CD4-positive, alpha-beta T cell (primary cell): ENCODE data around the gene TMC2. TPM values are rescaled to one million over a fixed set of nuclear protein-coding genes. Genes with fewer than 3 reads are reported as not detected.

Source experiments
- ATAC-seq: fragments of 200-7000 bp; cut with Tn5 transposase; one replicate; pipeline ENCODE4 v1.10.0; 2022; ENCODE audit warnings: mild to moderate bottlenecking; ENCODE audit not compliant: poor library complexity
- CTCF ChIA-PET: fragments of 350-600 bp; sonication (Branson Sonifier 250); formaldehyde crosslinking; loops from one replicate; lab custom pipeline; 2021; ENCODE audit warnings: antibody characterized with exemption, inconsistent platforms; lab: Charles Lee
- POLR2A ChIA-PET: fragments of 350-600 bp; sonication (Branson Sonifier 250); formaldehyde crosslinking; loops from one replicate; lab custom pipeline; 2021; ENCODE audit warnings: antibody characterized with exemption, inconsistent platforms; lab: Charles Lee
- DNase-seq, 14 experiments: peaks; one replicate each; pipeline ENCODE4 v3.0.0-alpha.2; 2013 to 2020; ENCODE audit warnings: mixed read lengths in 2 of 14
- H3K27ac ChIP-seq, 2 donors: one replicate each; pipeline versions ENCODE4 v1.5.1 to v1.7.0; 2013; ENCODE audit warnings: low read length in 2 of 2, low read depth in 1 of 2, mild to moderate bottlenecking in 1 of 2
- H3K27me3 ChIP-seq, 2 experiments: 1 replicate in 1 of 2; 2 replicates in 1 of 2; pipeline versions ENCODE4 v1.6.1 to v1.7.0; 2013; ENCODE audit warnings: low read length in 2 of 2, control low read depth in 1 of 2, mild to moderate bottlenecking in 1 of 2, moderate library complexity in 1 of 2; ENCODE audit not compliant: insufficient read depth in 2 of 2, control insufficient read depth in 1 of 2
- H3K36me3 ChIP-seq: one replicate; pipeline ENCODE4 v1.6.1; 2013; ENCODE audit warnings: low read length, control low read depth; ENCODE audit not compliant: insufficient read depth
- H3K4me1 ChIP-seq: one replicate; pipeline ENCODE4 v1.6.1; 2013; ENCODE audit warnings: low read length, control low read depth; ENCODE audit not compliant: insufficient read depth
- H3K4me3 ChIP-seq: one replicate; pipeline ENCODE4 v1.5.1; 2013; ENCODE audit warnings: mild to moderate bottlenecking, low read length, moderate library complexity
- H3K9me3 ChIP-seq, 2 experiments: 1 replicate in 1 of 2; 2 replicates in 1 of 2; pipeline versions ENCODE4 v1.6.1 to v1.7.0; 2013; ENCODE audit warnings: low read length in 2 of 2, mild to moderate bottlenecking in 2 of 2, control low read depth in 1 of 2, moderate library complexity in 1 of 2; ENCODE audit not compliant: control insufficient read depth in 1 of 2, insufficient read depth in 1 of 2
- H3K27ac Mint-ChIP-seq: one replicate; pipeline ENCODE4 v1.8.0; 2020; ENCODE audit warnings: mixed read lengths
- H3K27me3 Mint-ChIP-seq: one replicate; pipeline ENCODE4 v1.8.0; 2021; ENCODE audit warnings: mixed read lengths
- H3K36me3 Mint-ChIP-seq: one replicate; pipeline ENCODE4 v1.8.0; 2021; ENCODE audit warnings: low read depth, mixed read lengths
- H3K4me1 Mint-ChIP-seq: one replicate; pipeline ENCODE4 v1.8.0; 2021; ENCODE audit warnings: low read depth, mixed read lengths
- H3K4me3 Mint-ChIP-seq: one replicate; pipeline ENCODE4 v1.8.0; 2020; ENCODE audit warnings: mild to moderate bottlenecking, mixed read lengths
- H3K9me3 Mint-ChIP-seq: one replicate; pipeline ENCODE4 v1.8.0; 2020; ENCODE audit warnings: mixed read lengths
- intact Hi-C, 2 experiments: fragments of 100-400 bp; cut with DNase I in 1 of 2; cut with micrococcal nuclease in 1 of 2; formaldehyde crosslinking; loops; one replicate each; pipeline versions ENCODE4 v1.15.1 to v1.9.0; 2023 to 2025; cut with DNase I, micrococcal nuclease
- total RNA-seq, 174 experiments: library from RNA in 2 of 174; stranded (reverse) in 2 of 174; gene quantifications; one replicate each; pipeline ENCODE4 v1.2.3 and lab custom pipeline; 2021 to 2026
- TF ChIP-seq, protein P1 (sequence below): fragments of 200-600 bp; IDR thresholded peaks from one replicate; pipeline ENCODE4 v1.8.0; 2022; ENCODE audit warnings: antibody characterized with exemption, mild to moderate bottlenecking

TMC2 gene
- total RNA-seq, 2 experiments from 2014 or later = not detected

DNA sequence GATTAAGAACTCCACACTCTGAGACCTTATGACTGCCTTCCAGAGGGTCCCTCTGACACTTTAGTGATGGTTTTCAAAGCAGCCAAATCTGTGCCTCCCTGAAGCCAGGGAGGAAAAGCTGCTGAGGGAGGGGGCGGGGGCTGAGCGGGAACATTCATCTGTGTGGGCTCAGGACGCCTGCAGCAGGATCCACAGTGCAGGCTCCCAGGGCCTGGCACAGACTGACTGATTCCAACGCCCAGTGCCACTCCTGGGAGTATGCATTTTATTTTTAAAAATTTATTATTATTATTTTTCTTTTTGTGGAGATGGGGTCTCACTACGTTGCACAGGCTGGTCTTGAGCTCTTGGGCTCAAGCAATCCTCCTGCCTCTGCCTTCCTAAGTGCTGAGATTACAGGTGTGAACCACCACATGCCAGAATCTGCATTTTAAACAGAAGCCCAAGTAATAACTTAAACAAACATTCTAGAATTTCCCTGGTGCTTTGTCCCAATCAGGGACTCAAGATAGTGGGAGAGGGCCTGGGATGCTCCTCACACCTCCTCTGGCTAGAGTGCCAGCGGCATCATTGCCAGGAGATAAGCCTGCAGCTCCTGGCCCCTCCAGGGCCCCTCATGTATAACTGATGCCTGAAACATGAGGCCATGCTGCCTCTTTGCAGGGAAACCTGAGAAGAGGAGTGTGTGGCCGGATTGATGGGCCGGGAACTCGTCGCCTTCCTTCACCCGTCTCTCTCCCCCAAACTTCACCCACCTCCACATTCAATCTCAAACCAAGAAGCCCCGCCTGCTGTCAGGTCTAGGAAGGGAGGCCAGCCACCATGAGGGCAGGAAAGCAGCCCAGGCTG, 438 bp upstream of the TMC2 start:
- Mint-ChIP-seq H3K4me3 (no peak overlapping the region), H3K27ac (no peak overlapping the region), H3K27me3 (peaks cover 54% of the 10 kb centered on the region), H3K4me1 (no peaks in the 10 kb centered on the region), H3K9me3 (no peaks in the 10 kb centered on the region), H3K36me3 (no peaks in the 10 kb centered on the region)
- peaks cover 0 to under 1% of the 10 kb centered on the region in 2 experiments for H3K9me3 ChIP-seq
- ATAC-seq = no peak
- no peak overlapping the region for H3K4me3 ChIP-seq
- no peaks in the 10 kb centered on the region for H3K36me3 ChIP-seq
- intact Hi-C loops = no loop called here
- ChIA-PET POLR2A (no interaction called here), CTCF (interaction anchor here (1.3 kb wide), 1 partner anchor 11 kb away, joined by 3 read pairs; no protein-coding TSS in a partner anchor)
- TF ChIP-seq, protein P1, sequence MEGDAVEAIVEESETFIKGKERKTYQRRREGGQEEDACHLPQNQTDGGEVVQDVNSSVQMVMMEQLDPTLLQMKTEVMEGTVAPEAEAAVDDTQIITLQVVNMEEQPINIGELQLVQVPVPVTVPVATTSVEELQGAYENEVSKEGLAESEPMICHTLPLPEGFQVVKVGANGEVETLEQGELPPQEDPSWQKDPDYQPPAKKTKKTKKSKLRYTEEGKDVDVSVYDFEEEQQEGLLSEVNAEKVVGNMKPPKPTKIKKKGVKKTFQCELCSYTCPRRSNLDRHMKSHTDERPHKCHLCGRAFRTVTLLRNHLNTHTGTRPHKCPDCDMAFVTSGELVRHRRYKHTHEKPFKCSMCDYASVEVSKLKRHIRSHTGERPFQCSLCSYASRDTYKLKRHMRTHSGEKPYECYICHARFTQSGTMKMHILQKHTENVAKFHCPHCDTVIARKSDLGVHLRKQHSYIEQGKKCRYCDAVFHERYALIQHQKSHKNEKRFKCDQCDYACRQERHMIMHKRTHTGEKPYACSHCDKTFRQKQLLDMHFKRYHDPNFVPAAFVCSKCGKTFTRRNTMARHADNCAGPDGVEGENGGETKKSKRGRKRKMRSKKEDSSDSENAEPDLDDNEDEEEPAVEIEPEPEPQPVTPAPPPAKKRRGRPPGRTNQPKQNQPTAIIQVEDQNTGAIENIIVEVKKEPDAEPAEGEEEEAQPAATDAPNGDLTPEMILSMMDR = no peak
- H3K4me1 ChIP-seq = no peaks in the 10 kb centered on the region
- no peak for DNase-seq
- no peak overlapping the region for H3K27ac ChIP-seq
- peaks cover 3 to 16% of the 10 kb centered on the region in 2 experiments for H3K27me3 ChIP-seq

DNA sequence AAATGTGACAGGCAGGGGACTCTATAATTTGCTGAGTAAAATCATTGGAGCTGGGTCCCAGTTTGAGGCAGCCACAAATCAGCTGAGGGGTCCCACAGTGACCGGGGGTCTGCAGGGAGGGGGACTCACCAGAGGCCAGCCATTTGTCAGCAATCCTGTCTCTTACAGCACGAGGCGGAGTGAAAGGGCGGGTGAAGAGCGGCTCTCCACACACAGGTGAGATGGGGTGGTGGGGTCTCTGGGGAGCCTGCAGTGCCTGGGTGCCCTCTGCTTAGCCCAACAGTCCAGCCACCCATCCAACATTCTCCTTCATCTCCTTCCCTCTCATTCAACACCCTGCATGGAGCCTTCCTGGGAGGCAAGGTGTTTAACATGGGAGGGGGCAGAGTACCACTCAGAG, 728 bp downstream of the TMC2 start:
- CTCF ChIA-PET = no interaction called here
- H3K9me3 Mint-ChIP-seq = no peaks in the 10 kb centered on the region
- no peak overlapping the region for H3K27ac ChIP-seq
- POLR2A ChIA-PET = no interaction called here
- no peak for ATAC-seq
- no peak for DNase-seq
- TF ChIP-seq, protein P1 = no peak
- H3K36me3 ChIP-seq = no peaks in the 10 kb centered on the region
- H3K27me3 Mint-ChIP-seq = peaks cover 54% of the 10 kb centered on the region
- no peaks in the 10 kb centered on the region for H3K4me1 ChIP-seq
- no peaks in the 10 kb centered on the region for H3K9me3 ChIP-seq
- H3K36me3 Mint-ChIP-seq = no peaks in the 10 kb centered on the region
- no peaks in the 10 kb centered on the region for H3K4me1 Mint-ChIP-seq
- intact Hi-C loops = no loop called here
- peaks cover 5 to 18% of the 10 kb centered on the region in 2 experiments for H3K27me3 ChIP-seq
- H3K4me3 ChIP-seq = no peak overlapping the region
- H3K27ac Mint-ChIP-seq = no peak overlapping the region
- no peak overlapping the region for H3K4me3 Mint-ChIP-seq

DNA sequence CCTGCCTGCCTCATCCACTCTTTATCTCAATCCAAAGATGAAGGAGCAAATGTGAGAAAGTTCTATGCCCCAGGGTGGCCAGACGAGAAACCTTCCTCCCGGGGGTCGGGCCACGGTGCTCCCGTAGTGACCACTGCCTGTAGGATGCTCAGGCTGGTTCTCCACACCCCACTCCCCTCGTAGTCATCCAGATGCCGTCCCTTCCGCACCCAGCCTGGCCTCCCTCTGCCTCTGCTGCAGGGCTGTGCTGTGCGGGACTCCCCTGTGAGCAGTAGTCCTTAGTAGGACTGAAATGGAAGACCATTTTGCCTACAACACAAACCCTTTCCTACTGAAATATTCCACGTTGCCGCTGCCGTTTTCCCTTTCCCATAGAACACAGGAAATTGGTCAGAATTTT, 2.0 kb downstream of the TMC2 start:
- Mint-ChIP-seq H3K36me3 (no peaks in the 10 kb centered on the region), H3K27ac (no peak overlapping the region), H3K4me1 (no peaks in the 10 kb centered on the region), H3K4me3 (no peak overlapping the region), H3K27me3 (peaks cover 58% of the 10 kb centered on the region), H3K9me3 (no peaks in the 10 kb centered on the region)
- TF ChIP-seq, protein P1 = no peak
- ChIA-PET POLR2A (no interaction called here), CTCF (no interaction called here)
- intact Hi-C loops = no loop called here
- Histone ChIP-seq H3K36me3 (no peaks in the 10 kb centered on the region), H3K4me3 (no peak overlapping the region), H3K4me1 (no peaks in the 10 kb centered on the region), H3K27ac (no peak overlapping the region), H3K27me3 (peaks cover 5 to 25% of the 10 kb centered on the region in 2 experiments), H3K9me3 (no peaks in the 10 kb centered on the region)
- DNase-seq = no peak
- no peak for ATAC-seq
